NCI-H460 (cell line): ENCODE measurements around the gene ATAD3A. TPM values are rescaled to one million over a fixed set of nuclear protein-coding genes. Genes with fewer than 3 reads are reported as not detected.
A peak's percentile ranks its signal among the peaks of the same experiment; 100 is the strongest.
"Not testable (repeated sequence)": the region's sequence is repeated elsewhere in the genome, so short reads cannot be mapped to it uniquely, and the experiment has no call there.

Experiments
- DNase-seq: peaks from one replicate; pipeline ENCODE4 v3.0.0-alpha.2; 2016; ENCODE audit warnings: low read depth; ENCODE audit errors: extremely low read depth
- total RNA-seq: library from RNA; depleted of rRNA; stranded (reverse); fragments of >200 nt; shearing (Covaris generic); gene quantifications from 2 replicates; pipeline ENCODE4 v1.2.3, GENCODE V29; 2014

The ATAD3A gene
- total RNA-seq, 1 experiment from 2014 or later, result 24.5 TPM

- DNase-seq, result no peak
Measured at GRCh38 chr1:1552263-1552639, 40.3 kb downstream of the ATAD3A start.

- no peak for DNase-seq
Measured at GRCh38 chr1:1553821-1554494, 42.0 kb downstream of the ATAD3A start.

- DNase-seq, result no peak
Measured at GRCh38 chr1:1554550-1554925, 42.6 kb downstream of the ATAD3A start.

- DNase-seq, result peak; percentile 30
Measured at GRCh38 chr1:1554926-1555915, 43.3 kb downstream of the ATAD3A start.

GRCh38 chr1:1556505-1556904 is 44.5 kb downstream of the ATAD3A start:
- no peak for DNase-seq

GRCh38 chr1:1556961-1557360 is 45.0 kb downstream of the ATAD3A start:
- not testable (repeated sequence) for DNase-seq

GRCh38 chr1:1557688-1558087 is 45.7 kb downstream of the ATAD3A start:
- not testable (repeated sequence) for DNase-seq

- no peak for DNase-seq
Measured at GRCh38 chr1:1558591-1558990, 46.6 kb downstream of the ATAD3A start.

- DNase-seq, result no peak
Measured at GRCh38 chr1:1559066-1559465, 47.1 kb downstream of the ATAD3A start.

- no peak for DNase-seq
Measured at GRCh38 chr1:1560178-1560577, 48.2 kb downstream of the ATAD3A start.

GRCh38 chr1:1561801-1562470 is 50.0 kb downstream of the ATAD3A start:
- DNase-seq, result no peak

- no peak for DNase-seq
Measured at GRCh38 chr1:1562556-1563195, 50.7 kb downstream of the ATAD3A start.

GRCh38 chr1:1563688-1564087 is 51.7 kb downstream of the ATAD3A start:
- no peak for DNase-seq

GRCh38 chr1:1564268-1564667 is 52.3 kb downstream of the ATAD3A start:
- no peak for DNase-seq

GRCh38 chr1:1565340-1565739 is 53.4 kb downstream of the ATAD3A start:
- no peak for DNase-seq

GRCh38 chr1:1567152-1567875 is 55.4 kb downstream of the ATAD3A start:
- DNase-seq, result no peak

- DNase-seq, result no peak
Measured at GRCh38 chr1:1567891-1568291, 55.9 kb downstream of the ATAD3A start.

- no peak for DNase-seq
Measured at GRCh38 chr1:1569341-1569740, 57.4 kb downstream of the ATAD3A start.

GRCh38 chr1:1573843-1574720 is 62.1 kb downstream of the ATAD3A start:
- peak; percentile 41 for DNase-seq
